ENCODE measurements around the gene PSMC1. TPM values are rescaled to one million over a fixed set of nuclear protein-coding genes. Genes with fewer than 3 reads are reported as not detected.

Gene PSMC1
- total and polyA plus RNA-seq, 10 of the 15 experiments (the other 5 are each of a cell fraction or from before 2014, with no cell fraction given): 97.4 to 286 (median 209) TPM

Other genes with a start within 250 kb of the PSMC1 start
- not detected in 2 replicates for gene KCNK13, start 194.6 kb upstream of the PSMC1 start, total RNA-seq (2014; rRNA removed)
- gene KCNK13, start 194.6 kb upstream of the PSMC1 start, total RNA-seq (2014; rRNA removed; fragmentation: Illumina TruSeq; extraction: Trizol): not detected in 2 replicates
- not detected in 2 replicates for gene KCNK13, start 194.6 kb upstream of the PSMC1 start, total RNA-seq (2021)
- gene KCNK13, start 194.6 kb upstream of the PSMC1 start, polyA plus RNA-seq (2011; rRNA removed): not detected in 2 replicates
- not detected in 2 replicates for gene KCNK13, start 194.6 kb upstream of the PSMC1 start, polyA plus RNA-seq (2014; fragmentation: Illumina TruSeq; extraction: Trizol)
- gene KCNK13, start 194.6 kb upstream of the PSMC1 start, polyA plus RNA-seq (2014; fragmentation: Nextera tagmentation; extraction: Ambion mirVana): not detected
- not detected in 2 replicates for gene KCNK13, start 194.6 kb upstream of the PSMC1 start, polyA plus RNA-seq (2014; rRNA removed)
- gene KCNK13, start 194.6 kb upstream of the PSMC1 start, polyA plus RNA-seq (2016; fragmentation: Nextera tagmentation; extraction: Ambion mirVana): not detected
- gene NRDE2, start 75.4 kb downstream of the PSMC1 start, total RNA-seq (2014; rRNA removed): 14.3 and 14.8 TPM in 2 replicates
- 13.6 and 13.9 TPM in 2 replicates for gene NRDE2, start 75.4 kb downstream of the PSMC1 start, total RNA-seq (2014; rRNA removed; fragmentation: Illumina TruSeq; extraction: Trizol)
- 21.0 and 21.3 TPM in 2 replicates for gene NRDE2, start 75.4 kb downstream of the PSMC1 start, total RNA-seq (2021)
- gene NRDE2, start 75.4 kb downstream of the PSMC1 start, polyA plus RNA-seq (2011; rRNA removed): 10.6 and 10.9 TPM in 2 replicates
- gene NRDE2, start 75.4 kb downstream of the PSMC1 start, polyA plus RNA-seq (2014; fragmentation: Illumina TruSeq; extraction: Trizol): 10.6 and 11.9 TPM in 2 replicates
- 1 to 10 TPM; 8.3 to 8.4 TPM for gene NRDE2, start 75.4 kb downstream of the PSMC1 start, polyA plus RNA-seq (2014; fragmentation: Nextera tagmentation; extraction: Ambion mirVana)
- 13.5 and 13.9 TPM in 2 replicates for gene NRDE2, start 75.4 kb downstream of the PSMC1 start, polyA plus RNA-seq (2014; rRNA removed)
- 10 to 100 TPM; 14.7 to 15.2 TPM for gene NRDE2, start 75.4 kb downstream of the PSMC1 start, polyA plus RNA-seq (2016; fragmentation: Nextera tagmentation; extraction: Ambion mirVana)
- 385 and 467 TPM in 2 replicates for gene CALM1, start 140.5 kb downstream of the PSMC1 start, total RNA-seq (2014; rRNA removed)
- 192 and 197 TPM in 2 replicates for gene CALM1, start 140.5 kb downstream of the PSMC1 start, total RNA-seq (2014; rRNA removed; fragmentation: Illumina TruSeq; extraction: Trizol)
- gene CALM1, start 140.5 kb downstream of the PSMC1 start, total RNA-seq (2021): 246 and 249 TPM in 2 replicates
- gene CALM1, start 140.5 kb downstream of the PSMC1 start, polyA plus RNA-seq (2011; rRNA removed): 219 and 309 TPM in 2 replicates
- gene CALM1, start 140.5 kb downstream of the PSMC1 start, polyA plus RNA-seq (2014; fragmentation: Illumina TruSeq; extraction: Trizol): 420 and 491 TPM in 2 replicates
- gene CALM1, start 140.5 kb downstream of the PSMC1 start, polyA plus RNA-seq (2014; fragmentation: Nextera tagmentation; extraction: Ambion mirVana): 100 to 1,000 TPM; 110 to 175 TPM
- gene CALM1, start 140.5 kb downstream of the PSMC1 start, polyA plus RNA-seq (2014; rRNA removed): 273 and 290 TPM in 2 replicates
- 100 to 1,000 TPM; 679 to 729 TPM for gene CALM1, start 140.5 kb downstream of the PSMC1 start, polyA plus RNA-seq (2016; fragmentation: Nextera tagmentation; extraction: Ambion mirVana)